ENCODE data around the gene HDDC2.

DNA sequence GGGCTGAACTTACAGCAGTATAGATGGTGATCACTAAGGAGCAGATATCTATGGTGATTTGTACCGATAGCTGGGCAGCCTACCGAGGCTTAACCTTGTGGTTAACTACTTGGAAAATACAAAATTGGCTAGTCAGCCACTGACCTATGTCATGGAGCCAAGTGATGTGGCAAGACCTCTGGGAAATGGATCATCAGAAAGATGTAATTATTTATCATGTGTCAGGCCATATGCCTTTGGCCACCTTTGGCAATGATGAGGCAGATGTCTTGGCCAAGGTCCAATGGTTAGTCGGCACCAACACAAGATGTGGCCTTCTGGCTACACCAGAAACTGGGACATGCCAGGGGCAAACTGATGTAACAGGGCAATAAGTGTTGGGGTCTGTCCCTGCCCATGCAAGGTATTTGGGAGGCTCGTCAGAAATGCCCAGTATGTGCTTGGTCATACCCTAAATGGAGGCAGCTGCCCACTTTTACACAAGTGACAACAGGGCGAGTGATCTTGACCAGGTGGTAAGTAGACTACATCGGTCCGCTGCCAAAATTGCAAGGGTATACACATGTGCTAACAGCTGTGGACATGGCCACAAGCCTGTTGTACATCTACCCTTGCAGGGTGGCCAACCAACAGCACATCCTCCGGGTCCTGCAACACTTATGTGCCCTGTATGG lies 30.1 kb downstream of the HDDC2 start:
- TF ChIP-seq, protein P1, sequence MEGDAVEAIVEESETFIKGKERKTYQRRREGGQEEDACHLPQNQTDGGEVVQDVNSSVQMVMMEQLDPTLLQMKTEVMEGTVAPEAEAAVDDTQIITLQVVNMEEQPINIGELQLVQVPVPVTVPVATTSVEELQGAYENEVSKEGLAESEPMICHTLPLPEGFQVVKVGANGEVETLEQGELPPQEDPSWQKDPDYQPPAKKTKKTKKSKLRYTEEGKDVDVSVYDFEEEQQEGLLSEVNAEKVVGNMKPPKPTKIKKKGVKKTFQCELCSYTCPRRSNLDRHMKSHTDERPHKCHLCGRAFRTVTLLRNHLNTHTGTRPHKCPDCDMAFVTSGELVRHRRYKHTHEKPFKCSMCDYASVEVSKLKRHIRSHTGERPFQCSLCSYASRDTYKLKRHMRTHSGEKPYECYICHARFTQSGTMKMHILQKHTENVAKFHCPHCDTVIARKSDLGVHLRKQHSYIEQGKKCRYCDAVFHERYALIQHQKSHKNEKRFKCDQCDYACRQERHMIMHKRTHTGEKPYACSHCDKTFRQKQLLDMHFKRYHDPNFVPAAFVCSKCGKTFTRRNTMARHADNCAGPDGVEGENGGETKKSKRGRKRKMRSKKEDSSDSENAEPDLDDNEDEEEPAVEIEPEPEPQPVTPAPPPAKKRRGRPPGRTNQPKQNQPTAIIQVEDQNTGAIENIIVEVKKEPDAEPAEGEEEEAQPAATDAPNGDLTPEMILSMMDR (IDR thresholded peaks at IDR 0.05), result no peak
- no peak for TF ChIP-seq POLR2A (IDR thresholded peaks at IDR 0.05)

Data from adrenal gland (tissue), 5 donors.